ENCODE data around the gene IL12RB2. TPM values are rescaled to one million over a fixed set of nuclear protein-coding genes. Genes with fewer than 3 reads are reported as not detected.

The IL12RB2 gene
- total RNA-seq, 1 donor: not detected

- H2AFZ ChIP-seq (ENCODE audit: low read length): no peak overlapping the region
Observed at GRCh38 chr1:67264899-67265298, 42.8 kb upstream of the IL12RB2 start.

GRCh38 chr1:67269061-67269460 is 38.6 kb upstream of the IL12RB2 start:
- TF ChIP-seq CTCF (IDR thresholded peaks at IDR 0.05; ENCODE audit: extremely low read depth, low read depth, low read length): no peak
- Histone ChIP-seq H3K4me1 (ENCODE audit: insufficient read depth, low read length) (no peaks in the 10 kb centered on the region), H3K36me3 (ENCODE audit: insufficient read depth, low read length) (no peaks in the 10 kb centered on the region), H3K4me3 (ENCODE audit: insufficient read depth, low read length) (no peak overlapping the region), H4K20me1 (ENCODE audit: insufficient read depth, low read length) (no peaks in the 10 kb centered on the region), H3K9me3 (ENCODE audit: low read depth, low read length) (peaks cover 3% of the 10 kb centered on the region), H3K79me2 (ENCODE audit: insufficient read depth, low read length) (no peaks in the 10 kb centered on the region), H2AFZ (ENCODE audit: low read length) (no peak overlapping the region), H3K4me2 (ENCODE audit: insufficient read depth, low read length) (no peak overlapping the region), H3K27me3 (ENCODE audit: insufficient read depth, low read length) (no peaks in the 10 kb centered on the region), H3K27ac (ENCODE audit: low read depth, low read length) (no peak overlapping the region)
- DNase-seq (ENCODE audit: insufficient read length, low spot score, missing footprints): no peak

More at GRCh38 chr1:67264899-67265298, 42.8 kb upstream of the IL12RB2 start:
- Histone ChIP-seq H3K4me2 (ENCODE audit: insufficient read depth, low read length) (no peak overlapping the region), H3K9me3 (ENCODE audit: low read depth, low read length) (no peaks in the 10 kb centered on the region), H3K27me3 (ENCODE audit: insufficient read depth, low read length) (no peaks in the 10 kb centered on the region), H3K36me3 (ENCODE audit: insufficient read depth, low read length) (no peaks in the 10 kb centered on the region), H3K4me1 (ENCODE audit: insufficient read depth, low read length) (no peaks in the 10 kb centered on the region), H3K4me3 (ENCODE audit: insufficient read depth, low read length) (no peak overlapping the region), H4K20me1 (ENCODE audit: insufficient read depth, low read length) (no peaks in the 10 kb centered on the region), H3K27ac (ENCODE audit: low read depth, low read length) (no peak overlapping the region), H3K79me2 (ENCODE audit: insufficient read depth, low read length) (no peaks in the 10 kb centered on the region)
- no peak for DNase-seq (ENCODE audit: insufficient read length, low spot score, missing footprints)
- TF ChIP-seq CTCF (IDR thresholded peaks at IDR 0.05; ENCODE audit: extremely low read depth, low read depth, low read length): no peak

- H3K27me3 ChIP-seq (ENCODE audit: insufficient read depth, low read length): no peaks in the 10 kb centered on the region
- H4K20me1 ChIP-seq (ENCODE audit: insufficient read depth, low read length): no peaks in the 10 kb centered on the region
- no peak for TF ChIP-seq CTCF (IDR thresholded peaks at IDR 0.05; ENCODE audit: extremely low read depth, low read depth, low read length)
- H3K27ac ChIP-seq (ENCODE audit: low read depth, low read length): no peak overlapping the region
- H3K4me1 ChIP-seq (ENCODE audit: insufficient read depth, low read length): no peaks in the 10 kb centered on the region
- H2AFZ ChIP-seq (ENCODE audit: low read length): no peak overlapping the region
- H3K9me3 ChIP-seq (ENCODE audit: low read depth, low read length): peaks cover 3% of the 10 kb centered on the region
- no peaks in the 10 kb centered on the region for H3K36me3 ChIP-seq (ENCODE audit: insufficient read depth, low read length)
- no peak overlapping the region for H3K4me2 ChIP-seq (ENCODE audit: insufficient read depth, low read length)
- no peaks in the 10 kb centered on the region for H3K79me2 ChIP-seq (ENCODE audit: insufficient read depth, low read length)
- DNase-seq (ENCODE audit: insufficient read length, low spot score, missing footprints): no peak
- H3K4me3 ChIP-seq (ENCODE audit: insufficient read depth, low read length): no peak overlapping the region
Observed at GRCh38 chr1:67270541-67270940, 37.1 kb upstream of the IL12RB2 start.

- Histone ChIP-seq H3K27me3 (ENCODE audit: insufficient read depth, low read length) (no peaks in the 10 kb centered on the region), H3K79me2 (ENCODE audit: insufficient read depth, low read length) (no peaks in the 10 kb centered on the region), H3K36me3 (ENCODE audit: insufficient read depth, low read length) (no peaks in the 10 kb centered on the region), H4K20me1 (ENCODE audit: insufficient read depth, low read length) (no peaks in the 10 kb centered on the region), H3K4me3 (ENCODE audit: insufficient read depth, low read length) (no peak overlapping the region), H2AFZ (ENCODE audit: low read length) (no peak overlapping the region), H3K4me1 (ENCODE audit: insufficient read depth, low read length) (no peaks in the 10 kb centered on the region), H3K4me2 (ENCODE audit: insufficient read depth, low read length) (no peak overlapping the region), H3K27ac (ENCODE audit: low read depth, low read length) (no peak overlapping the region), H3K9me3 (ENCODE audit: low read depth, low read length) (peaks cover 3% of the 10 kb centered on the region)
- DNase-seq (ENCODE audit: insufficient read length, low spot score, missing footprints): no peak
- no peak for TF ChIP-seq CTCF (IDR thresholded peaks at IDR 0.05; ENCODE audit: extremely low read depth, low read depth, low read length)
Observed at GRCh38 chr1:67273591-67273990, 34.1 kb upstream of the IL12RB2 start.

Measured in osteoblast (primary cell).